MCF 10A (cell line): Measurements from ENCODE around the gene EHBP1. TPM values are rescaled to one million over a fixed set of nuclear protein-coding genes. Genes with fewer than 3 reads are reported as not detected.

Source experiments
- BruUV-seq: library from RNA; stranded (reverse); fragments of 400-500 nt; replicated peaks from 2 replicates; lab custom pipeline; 2021; lab: Mats Ljungman, UMichigan
- CTCF ChIA-PET: fragments of 300-600 bp; sonication (Branson Sonifier 250); formaldehyde crosslinking; extraction: SDS; loops from one replicate; lab custom pipeline; 2021; ENCODE audit warnings: antibody characterized with exemption, inconsistent platforms; lab: Yijun Ruan, JAX
- POLR2A ChIA-PET: fragments of 300-600, 350-650 bp; sonication (Branson Sonifier 250); formaldehyde crosslinking; extraction: SDS; loops from one replicate; lab custom pipeline; 2020; ENCODE audit warnings: antibody characterized with exemption, inconsistent platforms; lab: Yijun Ruan, JAX
- DNase-seq: peaks from one replicate; pipeline ENCODE4 v3.0.0-alpha.2; 2018; ENCODE audit not compliant: unreplicated experiment
- H3K27ac Mint-ChIP-seq: one replicate; pipeline ENCODE4 v1.8.0; 2022; ENCODE audit warnings: mild to moderate bottlenecking, low read depth, mixed read lengths; ENCODE audit not compliant: unreplicated experiment
- H3K27me3 Mint-ChIP-seq: one replicate; pipeline ENCODE4 v1.8.0; 2022; ENCODE audit warnings: mixed read lengths; ENCODE audit not compliant: insufficient read depth, unreplicated experiment
- H3K36me3 Mint-ChIP-seq: one replicate; pipeline ENCODE4 v1.8.0; 2022; ENCODE audit warnings: mild to moderate bottlenecking, moderate library complexity, mixed read lengths; ENCODE audit not compliant: insufficient read depth, unreplicated experiment
- H3K4me1 Mint-ChIP-seq: one replicate; pipeline ENCODE4 v1.8.0; 2022; ENCODE audit warnings: mixed read lengths; ENCODE audit not compliant: insufficient read depth, unreplicated experiment
- H3K4me3 Mint-ChIP-seq: one replicate; pipeline ENCODE4 v1.8.0; 2022; ENCODE audit warnings: mild to moderate bottlenecking, moderate library complexity, mixed read lengths; ENCODE audit not compliant: unreplicated experiment
- H3K9me3 Mint-ChIP-seq: one replicate; pipeline ENCODE4 v1.8.0; 2022; ENCODE audit warnings: mixed read lengths; ENCODE audit not compliant: unreplicated experiment
- CTCF ChIP-seq: fragments of 200-600 bp; IDR thresholded peaks from one replicate; pipeline ENCODE4 v1.8.0; 2022; ENCODE audit warnings: antibody characterized with exemption, mild to moderate bottlenecking; ENCODE audit not compliant: unreplicated experiment
- intact Hi-C: fragments of 100-400 bp; cut with micrococcal nuclease; formaldehyde crosslinking; loops from 2 replicates; pipeline ENCODE4 v1.14.1; 2022
- total RNA-seq: library from RNA; stranded (reverse); gene quantifications from 2 replicates; pipeline ENCODE4 v1.2.3, GENCODE V29; 2022

Gene EHBP1
- total RNA-seq, 1 experiment from 2014 or later: 81.2 TPM

- no TSS peak for BruUV-seq
- peaks cover 24% of the 10 kb centered on the region for H3K4me1 Mint-ChIP-seq
- TF ChIP-seq CTCF: no peak
- H3K9me3 Mint-ChIP-seq: no peaks in the 10 kb centered on the region
- H3K4me3 Mint-ChIP-seq: no peak overlapping the region
- intact Hi-C loops: no loop called here
- peaks cover 10% of the 10 kb centered on the region for H3K36me3 Mint-ChIP-seq
- CTCF ChIA-PET: no interaction called here
- peak overlapping the region; percentile 57 for H3K27ac Mint-ChIP-seq
- peak; percentile 60 for DNase-seq
- no peaks in the 10 kb centered on the region for H3K27me3 Mint-ChIP-seq
- POLR2A ChIA-PET: no interaction called here
Observed at GRCh38 chr2:62794791-62795190, 89.3 kb downstream of the EHBP1 start.

- H3K9me3 Mint-ChIP-seq: no peaks in the 10 kb centered on the region
- intact Hi-C loops: no loop called here
- no peak for TF ChIP-seq CTCF
- H3K4me3 Mint-ChIP-seq: no peak overlapping the region
- POLR2A ChIA-PET: interaction anchor here (1.0 kb wide), 1 partner anchor 51 kb away, joined by 4 read pairs; no protein-coding TSS in a partner anchor
- BruUV-seq: no TSS peak
- CTCF ChIA-PET: interaction anchor here (6.1 kb wide), 1 partner anchor 8 kb away, joined by 29 read pairs; no protein-coding TSS in a partner anchor
- H3K27ac Mint-ChIP-seq: peak overlapping the region; percentile 57
- H3K36me3 Mint-ChIP-seq: peaks cover 16% of the 10 kb centered on the region
- no peak for DNase-seq
- H3K27me3 Mint-ChIP-seq: no peaks in the 10 kb centered on the region
- peaks cover 20% of the 10 kb centered on the region for H3K4me1 Mint-ChIP-seq
Observed at GRCh38 chr2:62795341-62795740, 89.8 kb downstream of the EHBP1 start.

GRCh38 chr2:62797107-62797506, 91.6 kb downstream of the EHBP1 start:
- ChIA-PET CTCF (interaction anchor here (0.6 to 6.1 kb wide), 4 partner anchors 9 to 689 kb away, joined by 3 to 29 read pairs (median 4); no protein-coding TSS in a partner anchor), POLR2A (no interaction called here)
- Mint-ChIP-seq H3K27ac (no peak overlapping the region), H3K4me1 (peaks cover 18% of the 10 kb centered on the region), H3K36me3 (peaks cover 16% of the 10 kb centered on the region), H3K9me3 (no peaks in the 10 kb centered on the region), H3K27me3 (no peaks in the 10 kb centered on the region), H3K4me3 (no peak overlapping the region)
- DNase-seq: no peak
- no TSS peak for BruUV-seq
- no peak for TF ChIP-seq CTCF
- intact Hi-C loops: no loop called here

- BruUV-seq: no TSS peak
- Mint-ChIP-seq H3K4me1 (peaks cover 1% of the 10 kb centered on the region), H3K9me3 (no peaks in the 10 kb centered on the region), H3K27me3 (no peaks in the 10 kb centered on the region), H3K36me3 (peaks cover 13% of the 10 kb centered on the region), H3K27ac (no peak overlapping the region), H3K4me3 (no peak overlapping the region)
- CTCF ChIA-PET: interaction anchor here (0.7 to 6.1 kb wide), 3 partner anchors 13 to 687 kb away, joined by 3 to 29 read pairs (median 3); no protein-coding TSS in a partner anchor
- POLR2A ChIA-PET: no interaction called here
- no peak for TF ChIP-seq CTCF
- intact Hi-C loops: no loop called here
- no peak for DNase-seq
Observed at GRCh38 chr2:62800618-62801017, 95.1 kb downstream of the EHBP1 start.
